ENCODE data around the gene MYMK.

GRCh38 chr9:133563291-133563796 is 38.6 kb upstream of the MYMK start:
- TF ChIP-seq ASH2L (IDR thresholded peaks at IDR 0.05; ENCODE audit: low read length): no peak
- no peak for TF ChIP-seq CEBPB (IDR thresholded peaks at IDR 0.05; ENCODE audit: low read depth, low read length)
- TF ChIP-seq TAF1 (IDR thresholded peaks at IDR 0.05; ENCODE audit: low read depth, low read length): no peak
- no peak for TF ChIP-seq EZH2 (IDR thresholded peaks at IDR 0.05; ENCODE audit: low read depth, low read length, severe bottlenecking)
- no peak for TF ChIP-seq EGR1 (IDR thresholded peaks at IDR 0.05; ENCODE audit: borderline replicate concordance, low read depth, low read length)
- no peak for TF ChIP-seq CTCF (IDR thresholded peaks at IDR 0.05; ENCODE audit: control extremely low read depth in 1 of 3, insufficient read depth in 1 of 3, low read depth in 1 of 3, low read length in 3 of 3)
- TF ChIP-seq USF2 (IDR thresholded peaks at IDR 0.05; ENCODE audit: low read length): no peak
- TF ChIP-seq EP300 (IDR thresholded peaks at IDR 0.05; ENCODE audit: borderline replicate concordance in 1 of 2, low read depth in 2 of 2, low read length in 2 of 2): no peak
- TF ChIP-seq POLR2A (IDR thresholded peaks at IDR 0.05; ENCODE audit: control extremely low read depth in 1 of 2, low read depth in 2 of 2, low read length in 2 of 2): no peak
- TF ChIP-seq SIN3A (conservative IDR thresholded peaks at IDR 0.05 in 1 of 2, IDR thresholded peaks at IDR 0.05 in 1 of 2; ENCODE audit: low read depth in 1 of 2, low read length in 2 of 2): no peak
- TF ChIP-seq RAD21 (IDR thresholded peaks at IDR 0.05 in 1 of 2, conservative IDR thresholded peaks at IDR 0.05 in 1 of 2; ENCODE audit: low read depth in 2 of 2, low read length in 2 of 2): no peak
- TF ChIP-seq POLR2AphosphoS5 (IDR thresholded peaks at IDR 0.05; ENCODE audit: low read depth, low read length): no peak
